GM18909 (cell line): ENCODE results near the gene RBM38.

ENCODE experiments used
- ATAC-seq: cut with Tn5 transposase; IDR thresholded peaks from one replicate; pipeline ENCODE4 v1.9.1; 2021; ENCODE audit warnings: mild to moderate bottlenecking; ENCODE audit not compliant: unreplicated experiment, poor library complexity

Gene RBM38

GRCh38 chr20:57388953-57389694 is 2.1 kb upstream of the RBM38 start:
- peak; percentile 33 for ATAC-seq

GRCh38 chr20:57389695-57390603 is 1.2 kb upstream of the RBM38 start:
- no peak for ATAC-seq

GRCh38 chr20:57391439-57392301 is 474 bp downstream of the RBM38 start:
- peak; percentile 12 for ATAC-seq

GRCh38 chr20:57392512-57393271 is 1.5 kb downstream of the RBM38 start:
- ATAC-seq, result peak; percentile 28

GRCh38 chr20:57393321-57394120 is 2.3 kb downstream of the RBM38 start:
- no peak for ATAC-seq

- no peak for ATAC-seq
These were observed 3.2 kb downstream of the RBM38 start for GRCh38 chr20:57394121-57395082.

- ATAC-seq, result no peak
These were observed 4.1 kb downstream of the RBM38 start for GRCh38 chr20:57395111-57395966.

- no peak for ATAC-seq
These were observed 5.2 kb downstream of the RBM38 start for GRCh38 chr20:57396212-57396983.

- no peak for ATAC-seq
These were observed 5.9 kb downstream of the RBM38 start for GRCh38 chr20:57396984-57397692.

- peak; percentile 1 for ATAC-seq
These were observed 6.5 kb downstream of the RBM38 start for GRCh38 chr20:57397693-57398108.

GRCh38 chr20:57398231-57398821 is 7.1 kb downstream of the RBM38 start:
- peak; percentile 70 for ATAC-seq

- ATAC-seq, result no peak
These were observed 7.8 kb downstream of the RBM38 start for GRCh38 chr20:57398901-57399535.

GRCh38 chr20:57399587-57400155 is 8.5 kb downstream of the RBM38 start:
- ATAC-seq, result no peak

GRCh38 chr20:57400231-57400701 is 9.1 kb downstream of the RBM38 start:
- no peak for ATAC-seq
